NCI-H2029 (cell line): ENCODE results near the gene ITPK1.
"Not testable (repeated sequence)": the region's sequence is repeated elsewhere in the genome, so short reads cannot be mapped to it uniquely, and the experiment has no call there.

ENCODE experiments used
- DNase-seq: peaks from one replicate; lab custom pipeline; 2025; lab: John Stamatoyannopoulos, UW

Gene ITPK1

DNA sequence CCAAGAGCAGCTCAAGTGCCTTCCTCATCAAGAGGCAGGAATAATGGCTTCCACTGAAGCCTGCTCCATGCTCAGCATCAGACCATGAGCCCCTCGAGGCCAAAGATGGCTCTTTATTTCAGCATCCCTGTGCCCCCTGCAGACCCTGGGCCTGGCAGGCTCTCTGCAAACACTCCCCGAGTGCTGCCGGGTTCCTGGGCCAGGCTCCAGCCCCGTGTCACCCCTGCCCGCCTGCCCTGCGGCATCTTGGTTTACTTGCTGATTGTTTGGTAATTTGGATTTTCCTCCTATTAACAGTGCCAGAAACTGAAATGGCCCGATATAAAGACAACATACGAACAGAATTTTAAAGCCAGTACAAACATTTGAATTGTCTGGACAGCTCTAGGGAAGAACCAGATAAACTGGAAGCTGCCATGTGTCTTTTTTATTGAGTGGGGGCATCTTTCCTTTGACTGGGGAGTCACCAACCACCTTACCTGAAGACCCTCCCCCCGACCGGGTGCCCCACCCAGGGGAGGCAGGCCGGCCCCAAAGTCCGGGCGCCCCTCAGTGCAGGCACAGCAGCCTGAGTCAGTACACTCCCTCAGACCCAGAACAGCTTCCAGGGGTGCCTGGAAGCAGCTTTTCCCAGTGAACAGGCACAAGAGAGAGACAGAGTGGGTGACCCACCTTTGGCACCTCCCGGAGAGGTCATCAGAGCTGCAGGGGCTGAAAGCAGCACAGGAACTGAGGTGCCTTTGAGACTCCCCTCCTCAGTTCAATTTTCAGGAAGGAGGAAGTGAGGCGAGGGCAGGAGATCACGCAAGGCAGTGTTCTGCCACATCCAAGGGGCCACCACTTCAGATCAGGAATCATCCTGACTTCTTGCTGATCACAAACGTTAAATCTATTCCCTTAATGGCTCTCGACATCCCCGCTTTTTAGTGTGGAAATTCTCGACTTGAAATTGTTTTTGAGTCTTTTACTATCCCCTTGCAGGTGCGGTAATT is 30.6 kb downstream of the ITPK1 start:
- DNase-seq: no peak

DNA sequence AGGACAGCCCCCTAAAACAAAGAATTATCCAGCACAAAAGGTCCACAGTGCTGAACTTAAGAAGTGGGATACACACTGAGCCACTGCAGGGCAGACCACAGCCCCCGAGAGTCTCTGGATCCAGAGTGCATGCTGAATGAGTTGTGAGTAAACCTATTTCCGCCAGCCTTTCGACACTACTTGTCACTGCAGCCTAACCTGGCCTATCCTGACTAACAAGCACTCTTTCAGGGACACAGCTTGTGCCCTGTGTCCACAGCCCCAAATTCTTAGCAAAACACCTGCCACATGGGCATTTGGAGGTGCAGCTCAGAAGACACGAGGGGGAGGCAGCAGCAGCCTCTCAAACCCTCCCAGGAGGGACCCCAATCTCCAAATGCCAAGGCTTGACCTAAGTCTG is 31.3 kb downstream of the ITPK1 start:
- no peak for DNase-seq

DNA sequence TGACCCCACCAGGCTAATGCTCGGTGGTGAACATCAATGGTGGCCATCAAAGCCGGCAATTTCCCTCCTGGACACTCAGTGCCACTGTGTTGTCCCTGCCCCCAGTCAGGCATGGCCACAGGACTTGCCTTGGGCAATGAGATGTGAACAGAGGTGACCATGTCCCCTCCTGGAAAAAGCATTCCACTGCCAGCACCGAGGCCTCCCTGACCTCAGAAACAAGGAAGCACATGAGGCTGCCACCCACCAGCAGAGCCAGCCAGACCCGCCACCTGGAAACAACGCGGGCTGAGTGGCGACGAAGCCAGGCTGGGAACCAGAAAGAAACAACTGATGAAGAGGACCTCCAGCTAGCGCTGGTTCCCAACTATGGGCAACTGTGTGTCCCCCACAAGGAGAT is 31.8 kb downstream of the ITPK1 start:
- DNase-seq: no peak

DNA sequence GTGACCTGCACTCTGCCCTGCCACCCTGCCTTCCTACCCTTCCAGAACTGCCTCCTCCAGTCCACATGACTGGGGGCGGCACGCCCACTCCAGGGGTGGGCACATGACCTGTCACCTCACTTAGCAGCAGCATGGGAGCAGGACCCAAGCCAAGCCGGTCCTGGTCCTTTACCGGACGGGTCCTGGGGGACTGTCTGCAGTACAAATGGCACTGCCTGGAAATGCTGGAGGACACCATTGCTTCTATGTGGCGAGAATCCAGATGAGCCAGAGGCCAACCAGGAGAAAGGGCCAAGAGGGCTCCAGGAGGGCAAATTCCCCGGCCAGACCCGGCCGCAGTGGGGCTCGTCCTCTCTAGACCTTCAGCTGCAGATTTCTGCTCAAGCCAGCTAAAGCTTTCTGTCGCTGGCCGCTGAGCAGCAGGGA is 33.1 kb downstream of the ITPK1 start:
- no peak for DNase-seq

DNA sequence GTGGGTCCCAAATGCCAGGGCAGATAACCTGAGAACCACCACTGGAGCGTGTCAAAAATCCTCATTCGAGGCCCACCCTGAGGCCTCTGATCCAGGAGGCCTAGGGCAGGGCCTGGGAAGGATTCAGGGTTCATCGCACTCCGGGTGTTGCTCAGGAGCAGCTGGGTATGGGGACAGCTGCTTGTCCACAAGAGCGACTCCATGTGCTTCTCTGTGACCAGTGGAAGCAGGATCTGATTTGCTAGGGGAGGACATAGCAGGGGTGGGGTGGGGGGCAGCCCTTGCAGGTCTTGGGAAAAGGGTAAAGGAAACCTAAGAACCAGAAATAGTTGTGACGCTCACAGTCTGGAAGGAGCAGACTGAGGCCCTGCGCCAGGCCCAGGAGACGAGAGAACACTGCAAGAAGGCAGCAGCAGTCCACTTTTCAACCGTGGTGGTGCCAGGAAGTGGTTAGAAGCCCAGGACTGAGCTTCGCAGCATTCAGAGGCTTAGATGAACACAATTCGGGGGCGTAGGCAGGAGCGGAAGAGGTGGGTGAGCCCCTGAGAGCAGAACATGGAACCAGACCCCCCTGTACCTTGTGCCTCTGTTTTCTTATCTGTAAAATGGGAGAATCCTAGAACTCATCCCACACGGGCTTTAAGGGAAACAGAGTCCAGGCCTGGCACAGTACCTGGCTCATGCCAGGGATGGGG is 33.7 kb downstream of the ITPK1 start:
- DNase-seq: no peak

DNA sequence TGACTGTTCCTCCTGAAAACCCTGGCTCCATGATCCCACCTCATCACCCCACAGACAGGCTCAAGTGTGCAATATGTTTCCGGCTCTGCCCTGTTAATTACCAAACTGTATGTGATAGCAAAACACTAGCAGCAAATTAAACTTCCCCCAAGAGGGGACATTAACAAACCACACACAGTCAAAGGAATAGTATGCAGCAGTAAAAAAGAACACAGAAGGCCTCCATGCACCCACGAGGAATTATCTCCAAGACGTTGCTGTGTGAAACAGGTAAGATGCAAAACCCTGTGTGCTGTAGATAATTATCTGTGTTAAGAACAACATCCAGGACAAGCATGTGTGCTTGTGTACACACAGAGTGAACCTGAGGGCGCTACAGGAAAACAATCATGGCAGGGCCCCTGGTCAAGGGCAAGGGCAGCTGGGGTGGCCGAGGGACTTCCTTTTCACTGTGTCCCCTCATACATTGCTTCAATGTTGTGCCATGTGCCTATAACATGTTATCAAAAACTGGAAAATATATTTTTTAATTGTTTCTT is 35.8 kb downstream of the ITPK1 start:
- DNase-seq: no peak

DNA sequence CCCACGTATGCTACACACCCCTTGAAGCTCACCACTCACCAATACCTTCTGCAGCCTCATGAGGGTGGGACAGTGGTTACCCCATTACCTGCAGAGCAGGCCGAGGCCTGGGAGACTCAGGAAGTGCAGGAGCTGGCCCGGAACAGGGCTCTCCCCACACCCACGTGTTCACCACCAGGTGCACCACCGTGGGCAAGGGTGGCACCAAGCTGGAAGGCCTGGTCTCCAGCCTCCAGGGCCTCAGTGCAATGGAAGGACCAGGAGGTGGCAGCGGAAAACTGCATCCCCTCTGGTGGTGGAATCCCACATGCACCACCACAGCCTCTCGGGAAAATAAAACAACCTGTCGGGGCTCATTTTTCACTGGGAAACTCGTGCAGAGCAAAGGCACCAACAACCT is 36.4 kb downstream of the ITPK1 start:
- DNase-seq: no peak

DNA sequence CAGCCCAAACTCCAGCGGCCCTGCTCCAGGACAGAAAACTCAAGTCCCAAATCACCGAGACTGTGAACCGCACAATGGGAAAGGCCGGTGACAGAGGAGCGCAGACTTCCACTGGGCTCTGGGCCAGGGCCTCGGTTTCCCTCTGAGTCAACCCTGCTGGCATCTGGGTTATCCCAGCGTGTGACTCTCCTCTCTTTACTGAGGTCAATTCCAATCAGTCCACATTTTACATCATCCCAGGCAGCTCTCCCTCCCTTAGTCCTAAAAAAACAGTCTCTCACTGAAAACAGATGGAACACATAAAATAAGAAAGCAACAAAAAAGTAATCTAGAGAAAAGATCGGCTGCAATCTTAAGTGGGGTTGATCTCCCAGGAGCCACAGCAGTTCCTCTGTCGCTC is 36.9 kb downstream of the ITPK1 start:
- DNase-seq: no peak

DNA sequence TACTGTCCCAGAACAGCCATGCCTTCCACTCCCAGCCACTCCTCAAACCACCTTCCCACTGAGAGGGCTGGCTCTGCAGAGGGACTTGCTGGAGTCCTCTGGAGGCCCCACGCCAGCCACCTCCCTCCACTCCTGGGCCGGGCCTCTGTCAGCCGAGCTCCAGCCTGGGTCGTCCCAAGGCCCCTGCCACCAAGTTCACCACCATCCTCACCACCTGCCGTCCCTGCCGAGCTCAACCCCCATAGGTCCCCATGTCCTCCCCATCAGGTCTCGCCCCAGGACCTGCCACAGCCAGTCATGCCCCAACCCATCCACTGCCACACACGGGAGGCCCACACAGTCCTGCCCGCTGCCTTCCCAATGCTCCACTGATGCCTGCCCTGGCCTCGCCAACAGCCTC is 39.0 kb downstream of the ITPK1 start:
- DNase-seq: no peak

DNA sequence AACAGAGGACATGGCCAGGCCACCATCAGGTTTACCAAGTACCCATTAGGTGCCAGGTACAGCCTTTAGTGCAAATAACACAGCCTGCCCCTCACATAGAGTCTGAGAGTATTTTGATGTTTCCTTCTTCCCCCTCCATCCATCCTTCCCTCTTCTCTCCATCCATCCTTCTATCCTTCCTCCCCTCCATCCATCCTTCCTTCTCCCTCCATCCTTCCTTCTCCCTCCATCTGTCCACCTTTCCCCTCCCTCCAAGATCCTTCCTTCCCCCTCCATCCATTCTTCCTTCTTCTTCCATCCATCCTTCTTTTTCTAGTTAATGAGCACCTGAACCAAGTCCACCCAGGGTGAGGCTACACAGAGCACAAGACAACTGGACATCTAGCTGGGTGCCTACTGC is 39.8 kb downstream of the ITPK1 start:
- no peak for DNase-seq

DNA sequence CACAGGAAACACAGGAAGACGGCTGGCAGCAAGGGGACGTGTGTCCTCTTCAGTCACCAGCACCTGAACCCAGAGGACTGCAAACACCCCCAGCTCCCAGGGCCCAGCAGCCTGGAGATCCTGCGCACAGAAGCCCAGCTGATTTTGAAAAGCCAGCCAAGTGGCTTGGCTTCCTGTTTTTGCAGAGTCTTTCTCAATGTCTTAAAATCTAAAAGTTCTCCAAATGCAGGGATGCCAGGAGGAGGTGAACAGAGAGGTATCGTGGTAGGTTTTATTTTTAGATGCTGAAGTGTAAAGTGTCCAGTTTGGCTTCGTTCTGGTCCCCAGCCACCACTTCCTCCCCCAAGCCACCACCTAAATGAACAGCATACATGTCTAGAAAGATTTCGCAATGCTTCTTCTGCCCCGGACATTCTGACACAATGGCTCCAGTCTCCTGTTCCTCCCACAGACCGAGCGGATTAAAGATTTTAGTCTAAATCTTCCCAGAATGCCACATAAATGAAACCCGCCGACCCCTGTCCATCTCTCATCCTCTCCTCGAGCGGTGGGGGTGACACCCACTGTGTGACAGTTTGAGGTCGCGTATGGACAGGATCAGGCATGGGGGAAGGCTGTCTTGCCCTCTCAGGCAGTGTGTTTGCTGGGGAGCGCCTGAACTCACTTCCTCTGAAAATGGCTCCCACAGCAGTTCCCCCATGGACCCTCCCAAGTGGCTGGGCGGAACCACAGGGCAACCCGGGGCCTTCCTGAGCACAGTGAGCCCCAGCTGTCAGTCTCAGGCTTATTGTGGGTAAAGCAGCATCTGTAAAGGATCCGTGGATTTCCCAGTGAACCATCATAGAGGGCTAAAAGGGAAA is 41.6 kb downstream of the ITPK1 start:
- DNase-seq: no peak

DNA sequence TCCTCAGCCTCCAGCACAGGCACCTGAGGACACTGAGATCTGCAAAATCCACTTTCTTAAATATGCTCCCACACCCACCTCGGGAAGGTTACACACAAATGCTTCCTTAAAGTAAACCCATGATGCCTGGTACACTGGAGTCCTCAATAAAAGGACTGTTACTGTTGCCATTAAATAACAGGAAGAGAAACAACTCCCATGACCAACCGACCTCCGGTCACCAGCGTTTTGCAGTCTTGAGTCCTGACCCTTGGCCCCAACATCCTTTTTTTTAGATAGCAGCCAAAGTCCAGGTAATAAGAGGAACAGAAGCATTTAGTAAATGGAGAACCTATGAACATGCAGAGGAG is 42.4 kb downstream of the ITPK1 start:
- DNase-seq: no peak

DNA sequence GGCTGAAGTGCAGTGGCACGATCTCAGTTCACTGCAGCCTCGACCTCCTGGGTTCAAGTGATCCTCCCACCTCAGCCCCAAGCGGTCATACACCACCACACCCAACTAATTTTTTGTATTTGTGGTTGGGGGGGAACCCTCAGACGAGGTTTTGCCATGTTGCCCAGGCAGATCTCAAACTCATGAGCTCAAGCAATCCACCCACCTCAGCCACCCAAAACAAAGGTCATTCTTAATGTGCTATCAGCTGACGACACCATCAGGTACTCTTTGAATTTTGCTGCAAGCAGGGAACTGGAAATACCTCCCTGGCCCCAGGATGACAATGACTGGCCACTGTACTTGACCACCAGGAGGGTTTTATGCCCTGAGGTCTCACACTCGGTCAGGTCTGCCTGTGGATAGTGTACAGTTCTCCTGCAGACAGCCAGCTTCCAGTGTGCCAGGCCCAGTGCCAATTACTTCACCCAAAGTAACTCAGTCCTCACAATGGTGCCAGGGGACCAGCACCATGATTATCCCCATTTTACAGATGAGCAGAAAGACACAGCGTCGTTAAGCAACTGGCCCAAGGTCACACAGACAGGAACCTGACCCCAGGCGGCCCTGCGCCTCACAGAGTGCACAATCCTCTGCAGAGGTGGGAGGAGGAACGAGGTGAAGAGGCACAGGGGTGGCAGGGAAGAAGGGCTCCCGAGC is 42.9 kb downstream of the ITPK1 start:
- no peak for DNase-seq

DNA sequence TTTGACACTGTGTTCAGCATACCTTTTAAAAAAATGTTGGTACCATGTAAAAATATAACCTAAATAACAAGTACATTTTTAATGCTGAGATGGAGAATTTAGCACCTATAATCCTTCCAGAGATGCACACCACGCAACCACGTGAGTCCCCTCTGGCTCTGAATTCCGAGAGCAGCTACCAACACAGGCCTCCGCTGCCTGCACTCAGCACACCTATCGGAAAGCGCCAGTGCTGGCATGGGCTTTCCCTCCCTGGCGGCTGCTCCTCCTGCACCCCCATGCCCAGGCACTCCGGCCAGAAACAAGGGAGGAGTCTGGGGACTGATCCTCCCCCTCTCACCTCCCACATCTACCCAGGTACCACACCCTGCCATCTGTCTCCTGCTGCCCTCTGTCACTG is 47.0 kb downstream of the ITPK1 start:
- DNase-seq: no peak

DNA sequence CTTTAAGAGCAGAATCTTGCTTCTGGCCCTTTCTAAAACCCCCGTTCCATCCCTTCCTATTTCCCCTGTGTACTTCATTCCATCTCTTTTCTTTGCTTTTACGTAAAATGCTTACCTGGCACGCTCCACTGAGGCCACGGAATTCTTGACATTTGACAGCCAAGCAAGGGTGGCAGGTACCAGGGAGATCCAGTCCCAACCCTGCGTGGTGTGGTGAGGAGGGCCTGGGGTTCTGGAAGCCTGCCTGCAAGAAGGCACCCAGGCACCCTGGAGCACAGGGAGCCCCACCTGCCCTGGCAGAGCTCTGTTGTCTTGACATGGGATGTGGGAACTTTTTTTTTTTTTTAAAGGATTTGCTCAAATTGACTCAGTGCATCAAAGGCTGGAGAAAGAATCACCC is 48.6 kb downstream of the ITPK1 start:
- DNase-seq: no peak

DNA sequence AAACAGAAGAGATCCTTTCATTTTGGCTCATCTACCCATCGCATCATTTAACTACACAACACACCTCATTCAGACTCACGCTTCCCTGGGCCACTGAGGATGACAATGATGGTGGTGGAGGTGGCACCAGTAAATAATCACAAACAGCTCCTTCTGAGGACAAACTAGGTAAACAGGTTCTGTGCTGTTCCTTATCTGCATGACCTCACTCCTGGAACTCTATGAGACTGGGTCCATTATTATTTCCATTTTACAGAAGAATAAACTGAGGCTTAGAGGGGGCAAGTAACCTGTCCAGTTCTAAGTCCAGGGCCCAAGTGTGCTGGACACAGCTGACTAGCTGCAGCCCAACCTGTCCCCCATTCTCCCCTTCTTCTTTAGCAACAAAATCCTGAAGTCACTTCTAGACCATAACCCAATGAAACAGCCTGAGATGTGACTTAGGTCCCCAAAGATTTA is 50.4 kb downstream of the ITPK1 start:
- no peak for DNase-seq

DNA sequence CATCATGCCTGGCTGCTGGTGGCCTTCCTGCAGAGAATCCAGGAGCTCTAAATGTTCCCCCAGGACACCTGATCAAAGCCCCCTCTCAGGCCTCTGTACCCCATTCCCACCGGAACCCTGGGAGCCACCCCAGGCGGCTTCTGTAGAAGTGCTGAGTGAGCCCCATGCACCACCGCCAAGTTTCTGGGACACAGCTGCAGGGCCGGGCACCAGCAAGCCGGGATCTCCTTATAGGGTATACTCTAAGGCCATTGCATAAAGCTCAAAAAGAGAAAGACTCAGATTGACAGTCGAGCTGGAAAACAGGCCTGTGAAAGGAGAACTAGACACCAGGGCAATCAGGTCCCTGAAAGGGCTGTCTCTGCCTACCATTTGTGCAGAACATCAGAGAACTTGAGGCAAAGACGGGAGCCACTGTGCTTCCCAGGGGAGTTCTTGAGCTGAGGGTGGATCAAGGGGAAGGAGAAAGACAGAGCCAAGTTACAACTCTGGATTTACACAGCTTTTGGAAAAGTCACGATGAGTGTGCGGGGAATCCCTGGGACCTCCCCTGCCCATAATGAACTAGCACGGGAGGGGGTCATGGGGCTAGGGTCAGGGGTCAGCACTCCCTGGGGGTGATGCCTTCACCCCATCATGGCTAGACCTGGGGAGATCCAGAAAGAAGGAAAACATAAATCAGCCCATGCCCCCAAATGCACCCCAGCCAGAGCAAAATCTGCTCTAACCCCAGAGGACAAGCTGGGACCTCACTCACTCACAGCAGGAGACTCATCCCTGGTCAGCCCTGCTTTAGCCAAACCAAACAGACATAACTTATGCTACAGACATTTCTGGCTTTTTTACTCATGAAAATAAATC is 51.1 kb downstream of the ITPK1 start:
- DNase-seq: no peak

DNA sequence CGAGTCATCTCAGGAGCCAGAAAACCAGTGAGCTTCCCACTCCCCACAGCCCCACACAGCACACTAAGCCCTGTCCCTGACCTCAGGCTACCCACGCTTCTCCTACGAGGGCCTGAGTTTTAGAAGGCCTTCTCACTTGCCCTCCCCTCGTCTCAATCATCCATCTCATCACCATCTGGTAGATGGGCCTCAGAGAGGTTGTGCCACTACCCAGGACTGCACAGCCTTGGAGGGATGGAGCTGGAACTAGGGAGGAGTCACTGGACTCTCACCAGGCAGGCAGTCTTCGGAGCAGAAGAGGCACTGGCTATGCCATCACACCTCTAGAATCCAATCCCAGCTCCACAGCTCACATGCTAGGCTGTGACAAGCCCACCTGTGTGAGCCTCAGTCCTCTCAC is 52.3 kb downstream of the ITPK1 start:
- no peak for DNase-seq

DNA sequence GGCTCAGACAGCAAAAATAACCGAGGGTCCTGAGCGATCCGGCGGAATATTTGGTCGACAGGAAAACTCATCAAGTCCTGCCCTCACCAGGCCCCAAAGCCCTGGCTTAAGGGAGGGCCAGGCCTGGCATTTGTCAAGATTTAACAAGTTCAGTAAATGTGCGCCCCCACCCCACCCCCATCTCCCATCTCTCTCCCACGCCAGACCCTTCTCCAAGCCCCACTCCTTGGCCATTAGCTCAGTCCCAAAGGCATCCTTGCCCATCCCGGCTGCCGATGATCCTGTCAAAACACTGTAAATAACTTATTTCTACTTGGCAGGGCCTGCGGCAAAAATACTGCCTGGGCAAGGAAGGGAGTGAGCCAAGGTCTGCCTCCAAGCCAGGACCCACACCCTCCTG is 52.8 kb downstream of the ITPK1 start:
- DNase-seq: no peak

DNA sequence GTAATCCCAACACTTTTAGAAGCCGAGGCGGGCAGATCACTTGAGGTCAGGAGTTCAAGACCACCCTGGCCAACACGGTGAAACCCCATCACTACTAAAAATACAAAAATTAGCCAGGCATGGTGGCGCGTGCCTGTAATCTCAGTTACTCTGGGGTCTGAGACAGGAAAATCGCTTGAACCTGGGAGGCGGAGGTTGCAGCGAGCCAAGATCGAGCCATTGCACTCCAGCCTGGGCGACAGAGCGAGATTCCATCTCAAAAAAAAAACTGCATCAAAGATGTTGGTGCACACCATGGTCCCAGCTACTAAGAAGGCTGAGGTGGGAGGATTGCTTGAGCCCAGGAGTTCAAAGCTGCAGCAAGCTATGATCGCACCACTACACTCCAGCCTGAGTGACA is 53.7 kb downstream of the ITPK1 start:
- DNase-seq: not testable (repeated sequence)
